Stimulated activated CD4-positive, alpha-beta T cell treated with anti-CD3 and anti-CD28 coated beads, Interleukin-1b, Interleukin-23, amount 100 ng/mL, for 24 hours (primary cell): Measurements from ENCODE around the gene RIMBP2.

Experiments used
- DNase-seq, 4 experiments: peaks; one replicate each; pipeline ENCODE4 v3.0.0-alpha.2; 2020; ENCODE audit warnings: low read depth in 4 of 4, low spot score in 1 of 4

RIMBP2 gene

GRCh38 chr12:130474599-130475269 is 241.4 kb downstream of the RIMBP2 start:
- DNase-seq: no peak

DNA sequence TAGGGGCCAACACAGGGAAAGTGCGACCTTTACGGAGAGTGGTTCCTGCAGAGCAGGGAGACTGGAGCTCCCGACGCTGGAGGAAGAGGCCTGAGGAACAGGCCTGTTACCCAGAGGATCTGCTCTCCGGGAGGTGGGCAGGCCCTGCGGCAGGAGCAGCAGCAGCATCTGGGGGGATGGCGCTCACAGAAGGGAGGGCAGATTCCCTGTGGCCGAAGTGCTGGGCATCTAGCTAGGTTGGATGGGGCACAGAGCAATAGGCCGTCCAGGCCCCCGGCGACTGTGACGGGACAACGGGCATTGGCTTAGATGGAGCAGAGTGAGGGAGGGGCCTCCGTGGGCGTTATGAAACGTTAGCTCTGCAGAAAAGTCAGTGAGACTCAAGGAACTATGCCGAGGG is 242.8 kb downstream of the RIMBP2 start:
- no peak for DNase-seq

GRCh38 chr12:130470969-130471368 is 245.1 kb downstream of the RIMBP2 start:
- DNase-seq: no peak

GRCh38 chr12:130469552-130469951 is 246.5 kb downstream of the RIMBP2 start:
- no peak for DNase-seq

- no peak for DNase-seq
These were observed 247.3 kb downstream of the RIMBP2 start for GRCh38 chr12:130468700-130469245.

DNA sequence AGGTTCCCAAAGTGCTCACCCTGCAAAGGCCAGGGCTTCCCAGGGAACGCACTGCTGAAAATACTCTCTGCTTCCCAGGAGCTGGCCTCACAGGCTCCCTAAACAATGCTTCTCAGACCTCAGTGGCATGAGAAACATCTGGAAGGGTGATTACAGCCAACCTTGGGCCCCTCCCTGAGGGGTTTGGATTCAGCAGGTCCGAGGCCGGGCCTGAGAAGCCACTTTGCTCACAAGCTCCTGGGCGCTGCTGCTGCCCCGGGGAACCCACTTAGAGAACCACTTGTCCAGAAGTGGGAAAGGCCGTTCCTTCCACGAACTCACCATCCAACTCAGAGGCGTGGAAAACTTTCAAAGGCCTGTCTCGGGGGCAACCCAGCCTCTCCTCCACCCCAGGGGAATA is 247.9 kb downstream of the RIMBP2 start:
- DNase-seq: no peak

DNA sequence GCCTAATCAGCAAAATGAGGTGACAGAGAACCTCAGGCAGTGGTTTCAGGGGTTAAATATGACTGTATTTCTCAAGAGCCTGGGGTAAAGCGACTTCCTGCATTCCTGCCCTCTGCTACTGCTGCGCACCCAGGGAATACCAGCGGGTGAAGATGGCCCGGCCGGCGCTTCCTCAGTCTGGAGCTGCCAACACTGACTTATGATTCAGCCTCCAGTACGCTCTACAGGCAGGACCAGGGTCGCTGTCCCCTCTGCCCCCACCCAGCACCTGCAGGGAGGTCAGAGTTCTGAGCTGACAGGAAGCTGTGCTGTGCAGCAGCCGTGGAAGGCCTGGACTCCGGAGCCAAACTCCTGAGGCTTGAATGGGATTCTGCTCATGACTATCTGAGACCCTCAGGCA is 250.5 kb downstream of the RIMBP2 start:
- DNase-seq: no peak

DNA sequence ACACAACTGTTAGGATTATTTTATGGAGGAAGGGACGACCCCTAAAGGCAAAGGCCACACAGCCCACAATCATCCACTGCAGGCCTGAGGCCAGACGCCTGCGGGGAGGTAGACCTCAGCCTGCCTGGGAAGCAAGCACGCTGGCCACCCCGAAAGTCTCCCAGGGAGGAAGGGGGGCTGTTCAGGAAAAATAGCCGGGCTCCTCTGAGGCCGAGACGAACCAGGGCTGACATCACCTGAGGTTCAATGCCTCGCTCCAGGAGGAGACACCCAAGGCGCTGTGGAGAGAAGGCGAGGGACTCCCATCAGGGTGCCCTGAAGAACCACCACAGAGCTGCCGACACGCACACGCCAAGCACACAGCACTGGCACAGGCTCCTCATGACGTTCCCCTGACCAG is 251.1 kb downstream of the RIMBP2 start:
- no peak for DNase-seq

DNA sequence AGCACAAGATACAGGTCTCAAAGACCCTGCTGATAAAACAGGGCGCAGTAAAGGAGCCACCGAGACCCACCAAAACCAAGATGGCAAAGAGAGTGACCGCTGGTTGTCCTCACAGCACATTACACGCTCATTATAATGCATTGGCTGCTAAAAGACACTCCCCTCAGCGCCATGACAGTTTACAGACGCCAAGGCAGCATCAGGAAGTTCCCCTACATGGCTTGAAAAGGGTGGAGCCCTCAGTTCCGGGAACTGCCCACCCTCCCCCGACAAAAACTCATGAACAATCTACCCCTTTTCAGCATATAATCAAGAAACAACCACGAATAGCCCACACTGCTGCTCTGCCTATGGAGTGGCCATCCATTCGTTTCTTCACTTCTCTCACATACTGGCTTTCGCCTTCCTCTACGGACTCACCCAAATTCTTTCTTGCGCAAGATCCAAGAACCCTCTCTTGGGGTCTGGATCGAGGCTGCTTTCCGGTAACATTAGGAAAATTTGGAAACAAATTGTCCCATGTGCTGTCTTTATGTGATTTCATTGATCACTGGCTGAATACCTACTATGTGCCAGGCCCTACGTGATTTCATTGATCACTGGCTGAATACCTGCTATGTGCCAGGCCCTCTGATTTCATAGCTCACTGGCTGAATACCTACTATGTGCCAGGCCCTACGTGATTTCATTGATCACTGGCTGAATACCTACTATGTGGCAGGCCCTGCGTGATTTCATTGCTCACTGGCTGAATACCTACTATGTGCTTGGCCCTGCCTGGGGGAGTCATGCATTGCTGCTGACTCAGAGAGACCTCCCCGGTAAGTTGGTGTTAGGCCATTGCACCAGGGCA is 252.1 kb downstream of the RIMBP2 start:
- no peak for DNase-seq

GRCh38 chr12:130463275-130463658 is 252.8 kb downstream of the RIMBP2 start:
- DNase-seq: no peak

- DNase-seq: no peak
These were observed 253.4 kb downstream of the RIMBP2 start for GRCh38 chr12:130462558-130463274.

DNA sequence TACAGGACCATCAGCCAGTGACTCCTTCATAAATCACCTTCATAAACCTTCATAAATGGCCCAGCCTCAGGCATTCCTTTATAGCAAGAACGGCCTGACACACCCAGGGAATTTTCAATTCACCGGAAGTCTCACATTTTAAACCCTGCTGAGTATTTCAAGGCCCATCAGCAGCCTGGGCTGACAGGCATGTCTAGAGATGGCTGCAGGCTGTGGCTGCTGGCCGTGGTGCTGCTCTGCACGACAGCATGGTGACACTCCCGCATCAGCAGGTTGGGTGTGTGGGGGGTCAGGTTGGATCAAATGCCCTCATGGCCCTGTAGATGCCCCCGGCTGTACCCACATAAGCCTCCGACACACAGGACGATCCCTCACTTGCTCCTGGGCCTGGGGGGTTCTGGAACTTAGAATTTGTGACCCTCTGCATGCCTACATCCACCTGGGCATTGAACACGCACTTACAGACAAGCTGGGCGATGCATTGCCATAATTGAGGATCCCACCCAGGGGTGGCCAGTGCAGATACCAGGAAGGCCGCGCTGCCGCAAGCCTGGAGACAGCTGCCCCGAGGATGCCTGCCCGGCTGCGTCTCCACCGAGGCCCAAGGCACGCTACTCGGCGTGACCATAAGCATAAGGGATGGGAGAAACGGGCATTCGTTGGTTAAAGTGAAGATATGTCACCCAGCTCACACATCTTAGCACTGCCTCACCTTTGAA is 254.1 kb downstream of the RIMBP2 start:
- no peak for DNase-seq

DNA sequence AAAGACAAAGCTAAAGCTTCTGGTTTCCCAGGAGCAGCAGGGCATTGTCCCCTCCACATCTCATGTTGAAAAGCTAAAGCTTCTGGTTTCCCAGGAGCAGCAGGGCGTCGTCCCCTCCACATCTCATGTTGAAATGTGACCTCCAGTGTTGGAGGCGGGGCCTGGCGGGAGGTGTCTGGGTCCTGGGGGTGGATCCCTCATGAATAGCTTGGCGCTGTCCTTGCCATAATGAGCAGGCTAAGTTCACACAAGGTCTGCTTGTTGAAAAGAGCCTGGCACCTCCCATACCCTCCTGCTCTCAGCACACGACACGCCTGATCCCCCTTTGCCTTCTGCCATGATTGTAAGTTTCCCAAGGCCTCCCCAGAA is 254.7 kb downstream of the RIMBP2 start:
- no peak for DNase-seq

- no peak for DNase-seq
These were observed 255.3 kb downstream of the RIMBP2 start for GRCh38 chr12:130460611-130461446.

DNA sequence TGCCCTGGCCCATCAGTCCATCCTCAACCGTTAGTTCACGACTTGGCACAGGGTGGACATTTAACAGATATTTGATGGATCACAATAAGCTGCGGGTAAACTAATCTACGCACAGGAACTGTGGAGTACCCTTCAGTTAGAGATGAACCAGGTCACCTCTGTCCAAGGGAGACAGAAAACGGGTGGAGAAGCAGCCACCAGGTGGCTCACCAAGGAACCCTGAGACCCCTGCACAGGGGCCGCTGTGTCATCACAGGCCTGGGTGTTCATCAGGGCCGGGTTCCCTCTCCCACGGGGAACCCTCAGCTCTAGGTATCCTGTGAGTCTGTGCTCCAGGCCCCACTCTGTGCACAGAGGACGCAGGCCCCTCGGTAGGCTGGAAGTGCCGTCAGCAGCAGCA is 256.2 kb downstream of the RIMBP2 start:
- no peak for DNase-seq

DNA sequence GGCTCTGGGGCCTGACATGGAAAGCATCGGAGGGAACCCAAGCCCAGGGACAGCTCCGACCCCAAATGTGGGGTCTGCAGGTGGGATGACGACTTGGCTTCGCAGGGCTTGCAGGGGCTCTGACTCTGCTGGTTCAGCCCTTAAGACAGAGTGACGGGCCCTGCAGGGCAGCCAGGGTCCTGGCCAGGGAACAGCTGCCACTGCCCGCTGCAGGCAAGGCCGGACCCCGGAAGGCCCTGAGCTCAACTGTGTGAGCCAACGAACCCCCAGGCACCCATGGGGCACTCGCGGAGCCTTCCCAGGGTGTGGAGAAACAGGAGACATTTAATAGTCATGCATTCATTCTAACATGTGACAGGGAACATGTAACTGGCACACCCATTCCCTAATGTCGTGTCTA is 257.8 kb downstream of the RIMBP2 start:
- no peak for DNase-seq

- no peak for DNase-seq
These were observed 258.9 kb downstream of the RIMBP2 start for GRCh38 chr12:130457215-130457614.

- DNase-seq: no peak
These were observed 259.5 kb downstream of the RIMBP2 start for GRCh38 chr12:130456375-130457199.

DNA sequence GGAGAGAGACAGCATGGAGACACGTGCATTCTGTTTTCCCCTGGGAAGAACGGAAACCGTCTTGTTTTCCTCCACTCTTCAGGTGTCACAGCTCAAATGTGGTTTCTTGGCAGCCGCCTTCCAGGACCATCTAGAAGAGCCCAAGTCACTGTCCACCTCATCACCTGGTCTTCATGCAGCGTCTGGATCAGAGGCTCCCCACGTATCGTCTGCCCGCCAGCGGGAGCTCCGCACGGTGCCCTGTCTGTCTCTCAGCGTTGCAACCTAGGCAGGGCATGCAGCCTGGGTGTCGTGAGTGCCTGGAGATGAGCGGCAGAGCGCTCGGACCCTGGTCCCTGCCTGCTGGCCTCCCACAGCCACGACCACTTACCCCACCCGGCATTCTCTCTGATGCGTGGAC is 260.9 kb downstream of the RIMBP2 start:
- DNase-seq: no peak
